Measurements from ENCODE around the gene TMEM63A.

GRCh38 chr1:225926551-225927113 lies 44.5 kb upstream of the TMEM63A start:
- TF ChIP-seq POLR2AphosphoS5 (IDR thresholded peaks at IDR 0.05; ENCODE audit: low read depth, low read length) (no peak), SIN3A (IDR thresholded peaks at IDR 0.05; ENCODE audit: borderline replicate concordance, insufficient read depth, low read depth, low read length) (no peak)
- TF ChIP-seq, protein P1, sequence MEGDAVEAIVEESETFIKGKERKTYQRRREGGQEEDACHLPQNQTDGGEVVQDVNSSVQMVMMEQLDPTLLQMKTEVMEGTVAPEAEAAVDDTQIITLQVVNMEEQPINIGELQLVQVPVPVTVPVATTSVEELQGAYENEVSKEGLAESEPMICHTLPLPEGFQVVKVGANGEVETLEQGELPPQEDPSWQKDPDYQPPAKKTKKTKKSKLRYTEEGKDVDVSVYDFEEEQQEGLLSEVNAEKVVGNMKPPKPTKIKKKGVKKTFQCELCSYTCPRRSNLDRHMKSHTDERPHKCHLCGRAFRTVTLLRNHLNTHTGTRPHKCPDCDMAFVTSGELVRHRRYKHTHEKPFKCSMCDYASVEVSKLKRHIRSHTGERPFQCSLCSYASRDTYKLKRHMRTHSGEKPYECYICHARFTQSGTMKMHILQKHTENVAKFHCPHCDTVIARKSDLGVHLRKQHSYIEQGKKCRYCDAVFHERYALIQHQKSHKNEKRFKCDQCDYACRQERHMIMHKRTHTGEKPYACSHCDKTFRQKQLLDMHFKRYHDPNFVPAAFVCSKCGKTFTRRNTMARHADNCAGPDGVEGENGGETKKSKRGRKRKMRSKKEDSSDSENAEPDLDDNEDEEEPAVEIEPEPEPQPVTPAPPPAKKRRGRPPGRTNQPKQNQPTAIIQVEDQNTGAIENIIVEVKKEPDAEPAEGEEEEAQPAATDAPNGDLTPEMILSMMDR (IDR thresholded peaks at IDR 0.05), result no peak

All from Panc1 (cell line).